Astrocyte of the hippocampus (primary cell): ENCODE data around the gene TFF3.

Source experiments
- DNase-seq: peaks from one replicate; pipeline ENCODE4 v3.0.0; 2011; ENCODE audit warnings: low read depth, low spot score

TFF3 gene

DNA sequence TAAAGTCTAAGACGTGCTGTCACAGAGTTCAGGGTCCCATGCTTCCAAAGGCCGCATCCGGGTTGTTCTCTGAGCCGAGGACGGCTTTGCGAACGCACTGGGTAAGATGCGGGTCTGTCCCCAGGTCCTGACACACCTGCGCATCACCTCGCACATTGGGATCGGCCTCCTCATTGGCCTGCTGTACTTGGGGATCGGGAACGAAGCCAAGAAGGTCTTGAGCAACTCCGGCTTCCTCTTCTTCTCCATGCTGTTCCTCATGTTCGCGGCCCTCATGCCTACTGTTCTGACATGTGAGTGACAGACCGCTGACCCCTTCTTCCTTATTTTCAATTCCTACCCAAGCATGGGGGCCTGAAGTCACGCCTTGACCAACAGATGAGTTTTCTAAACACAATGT, 25.3 kb downstream of the TFF3 start:
- DNase-seq = no peak

DNA sequence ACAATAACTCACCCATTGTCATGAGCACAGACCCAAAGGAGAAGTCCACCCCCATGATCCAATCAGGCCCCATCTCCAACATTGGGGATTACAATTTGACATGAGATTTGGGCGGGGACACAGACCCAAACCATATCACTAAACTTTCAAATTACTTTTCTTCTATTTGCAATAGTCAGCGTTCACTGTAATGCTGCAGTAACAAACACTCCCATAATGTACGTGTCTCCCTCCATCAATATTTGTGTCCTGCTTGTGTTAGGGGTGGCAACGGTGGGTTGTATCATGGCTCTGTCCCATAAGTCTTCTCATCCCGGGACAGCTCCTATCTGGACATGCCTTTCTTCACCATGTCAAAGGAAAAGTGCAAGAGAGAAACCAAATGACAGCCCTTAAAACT, 26.2 kb downstream of the TFF3 start:
- DNase-seq = no peak

DNA sequence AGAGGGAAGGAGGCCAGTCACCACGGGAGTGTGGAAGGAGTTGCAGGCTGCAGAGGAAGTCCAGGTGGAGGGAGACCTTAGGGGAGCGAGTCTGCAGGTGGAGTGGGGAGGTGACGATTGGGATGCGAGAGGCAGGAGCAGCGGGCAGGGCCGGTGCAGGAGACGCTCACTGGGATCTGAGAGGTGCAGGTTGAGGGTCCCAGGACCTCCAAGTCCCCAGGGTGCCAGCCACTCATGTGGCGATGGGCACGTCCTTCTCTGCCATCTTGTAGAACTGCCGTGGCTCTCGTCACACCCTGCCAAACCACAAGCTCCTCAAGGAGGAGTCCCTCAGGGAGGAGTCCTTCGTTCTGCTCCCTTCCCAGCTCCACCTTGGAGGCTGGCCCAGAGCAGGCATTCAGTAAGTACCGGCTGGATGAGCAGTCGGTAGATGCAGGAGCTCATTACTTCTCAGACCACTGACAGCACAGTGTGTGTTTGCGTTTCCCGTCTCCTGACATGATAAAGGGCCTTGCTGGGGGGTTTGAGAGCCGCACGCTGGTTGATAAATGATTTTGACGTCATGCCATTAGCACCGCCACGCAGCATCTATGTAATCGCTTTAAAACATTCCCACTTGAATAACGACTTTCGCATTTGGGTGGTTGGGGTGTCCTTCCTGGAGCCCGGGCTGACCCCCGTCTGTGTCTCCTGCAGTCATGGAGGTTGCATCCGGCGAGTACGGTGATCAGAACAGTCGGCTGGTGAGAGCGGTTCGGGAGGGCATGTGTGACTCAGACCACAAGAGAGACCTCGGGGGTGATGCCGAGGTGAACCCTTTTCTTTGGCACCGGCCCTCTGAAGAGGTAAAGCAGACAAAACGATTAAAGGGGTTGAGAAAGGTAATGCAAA, 27.8 kb downstream of the TFF3 start:
- DNase-seq = no peak

DNA sequence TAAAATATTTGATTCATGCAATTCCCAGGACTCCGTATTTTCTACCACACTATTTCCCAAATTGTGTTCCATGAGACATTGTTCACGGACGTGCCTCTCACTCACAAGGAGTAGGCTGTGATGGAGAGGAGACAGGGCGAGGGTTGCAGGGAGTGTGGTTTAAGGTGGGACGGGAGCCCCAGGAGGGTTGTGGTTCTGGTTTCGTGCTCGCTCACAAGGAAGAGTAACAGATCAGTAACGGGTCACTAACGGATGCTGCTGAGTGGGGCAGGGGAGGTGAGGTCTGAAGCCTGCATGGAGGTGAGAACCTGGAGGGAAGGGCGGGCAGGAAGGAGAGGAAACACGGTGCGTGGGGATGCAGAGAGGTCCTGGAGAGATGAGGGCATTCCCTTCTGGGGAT, 28.8 kb downstream of the TFF3 start:
- no peak for DNase-seq

DNA sequence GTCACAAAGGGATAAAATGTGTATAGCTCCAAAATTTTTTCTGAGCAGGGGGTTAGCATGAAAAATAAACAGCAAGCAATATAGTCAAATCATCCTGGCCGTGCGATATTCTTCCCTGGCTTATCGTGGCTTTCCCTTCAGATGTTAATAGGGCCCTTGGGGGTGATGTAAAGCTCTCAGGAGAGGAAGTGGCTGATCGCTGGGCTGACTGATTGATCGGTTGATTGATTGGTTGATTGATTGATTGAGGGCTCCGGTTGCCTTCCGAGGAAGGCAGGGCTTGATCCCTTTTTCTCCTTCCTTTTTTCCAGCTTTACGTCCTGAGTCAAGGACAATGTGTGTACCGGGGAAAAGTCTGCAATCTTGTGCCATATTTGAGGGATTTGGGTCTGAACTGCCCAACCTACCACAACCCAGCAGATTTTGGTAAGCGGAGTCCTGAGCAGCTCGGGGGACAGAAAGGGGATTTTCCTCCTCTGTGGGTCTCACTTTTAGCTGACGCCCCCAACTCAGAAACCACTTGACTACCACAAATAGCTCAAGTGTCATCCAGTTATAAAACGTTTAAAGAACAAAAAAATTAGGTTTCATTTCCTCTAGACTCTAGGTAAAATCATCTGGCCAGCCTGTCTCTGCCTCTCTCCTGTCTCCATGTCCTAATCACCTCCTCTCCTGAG, 29.5 kb downstream of the TFF3 start:
- no peak for DNase-seq

DNA sequence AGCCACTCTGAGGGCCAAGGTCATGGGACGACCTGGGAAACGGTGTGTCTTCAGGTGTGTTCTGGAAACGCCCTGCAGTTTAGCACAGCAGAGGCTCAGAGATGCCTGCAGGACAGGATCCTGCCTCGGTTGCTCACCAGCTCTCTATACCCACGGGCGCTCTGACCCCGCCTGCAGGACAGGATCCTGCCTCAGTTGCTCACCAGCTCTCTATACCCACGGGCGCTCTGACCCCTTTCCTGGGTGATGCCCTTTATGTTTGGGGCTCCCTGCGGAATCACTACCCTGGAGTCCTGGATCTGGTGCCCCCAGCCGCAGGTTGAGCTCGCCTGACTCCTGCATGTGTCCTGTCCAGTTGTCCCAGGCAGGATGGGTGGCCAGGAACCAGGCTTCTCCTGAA, 32.5 kb downstream of the TFF3 start:
- DNase-seq = no peak

DNA sequence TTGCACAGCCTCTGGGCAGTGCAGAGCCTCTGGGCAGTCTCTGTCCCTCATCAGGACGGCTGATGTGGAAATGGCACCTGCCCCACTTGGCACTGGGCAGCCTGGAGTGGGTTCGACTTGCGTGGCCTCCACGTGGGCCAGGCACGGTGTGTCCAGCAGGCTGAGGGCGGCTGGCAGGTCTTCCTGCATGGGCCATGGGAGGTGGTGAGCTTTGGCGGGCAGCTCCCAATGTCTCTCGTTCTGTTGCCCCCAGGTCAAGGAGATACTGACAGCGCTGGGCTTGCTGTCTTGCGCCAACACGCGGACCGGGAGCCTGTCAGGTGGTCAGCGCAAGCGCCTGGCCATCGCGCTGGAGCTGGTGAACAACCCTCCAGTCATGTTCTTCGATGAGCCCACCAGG, 33.2 kb downstream of the TFF3 start:
- DNase-seq = no peak

DNA sequence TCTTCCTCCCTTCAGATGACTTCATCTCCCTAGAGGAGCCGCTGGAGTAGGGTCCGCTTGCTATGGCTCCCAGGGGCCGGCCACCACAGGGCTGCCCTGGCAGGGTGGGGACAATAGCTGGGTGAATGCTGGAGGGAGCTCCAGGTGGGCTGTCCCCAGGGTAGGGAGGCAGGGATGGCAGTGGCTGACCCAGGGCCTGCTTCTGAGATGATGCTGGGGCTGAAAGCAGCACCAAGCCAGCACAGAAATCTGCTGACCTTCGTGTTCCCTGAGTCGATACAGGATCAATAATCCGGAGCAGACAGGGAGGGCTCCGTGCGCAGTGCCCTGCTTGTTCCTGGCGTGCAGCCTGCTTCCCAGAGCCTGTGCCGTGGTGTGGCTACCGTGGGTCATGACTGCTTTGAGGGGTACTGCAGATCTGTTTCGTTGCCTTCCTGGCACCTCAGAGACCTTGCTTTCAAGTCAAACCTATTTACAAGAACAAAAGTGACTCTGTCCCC, 34.0 kb downstream of the TFF3 start:
- no peak for DNase-seq

DNA sequence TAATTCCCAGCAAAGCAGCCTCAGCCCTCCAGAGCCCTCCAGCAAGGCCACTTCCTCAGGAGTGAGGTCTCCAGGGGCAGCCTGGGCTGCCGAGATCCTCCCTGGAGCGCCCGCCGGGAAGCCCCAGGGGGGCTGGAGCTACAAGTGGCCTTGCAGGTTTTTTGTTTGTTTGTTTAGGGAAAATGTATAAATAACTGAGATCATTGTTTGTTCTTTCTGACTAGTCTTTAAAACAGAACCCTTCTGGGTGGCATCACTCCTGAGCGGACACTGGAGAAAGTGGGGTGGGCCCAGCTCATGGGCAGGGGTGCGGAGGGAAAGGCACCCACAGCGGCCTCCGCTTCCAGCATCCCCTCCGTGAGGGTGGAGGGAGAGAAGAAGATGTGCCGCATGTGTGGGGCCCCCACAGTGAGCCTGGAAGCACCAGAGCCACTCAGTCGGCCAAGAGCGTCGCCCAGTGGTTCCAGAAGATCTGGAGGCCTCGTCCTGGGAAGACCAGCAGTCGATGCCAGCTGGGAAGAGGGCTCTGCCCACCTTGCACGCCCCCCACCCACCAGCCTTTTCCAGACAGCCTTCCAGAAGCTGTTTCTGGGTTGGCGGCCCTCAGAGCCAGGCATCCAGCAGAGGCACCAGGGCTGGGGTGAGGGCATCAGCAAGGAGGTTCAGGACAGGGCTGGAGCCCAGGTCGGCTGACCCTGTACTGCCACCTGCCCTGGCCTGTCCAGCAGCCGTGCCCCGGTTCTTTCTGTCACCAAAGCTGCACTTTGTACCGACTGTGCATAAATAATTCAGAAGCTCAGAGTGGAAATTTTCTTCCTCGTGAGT, 34.6 kb downstream of the TFF3 start:
- no peak for DNase-seq

DNA sequence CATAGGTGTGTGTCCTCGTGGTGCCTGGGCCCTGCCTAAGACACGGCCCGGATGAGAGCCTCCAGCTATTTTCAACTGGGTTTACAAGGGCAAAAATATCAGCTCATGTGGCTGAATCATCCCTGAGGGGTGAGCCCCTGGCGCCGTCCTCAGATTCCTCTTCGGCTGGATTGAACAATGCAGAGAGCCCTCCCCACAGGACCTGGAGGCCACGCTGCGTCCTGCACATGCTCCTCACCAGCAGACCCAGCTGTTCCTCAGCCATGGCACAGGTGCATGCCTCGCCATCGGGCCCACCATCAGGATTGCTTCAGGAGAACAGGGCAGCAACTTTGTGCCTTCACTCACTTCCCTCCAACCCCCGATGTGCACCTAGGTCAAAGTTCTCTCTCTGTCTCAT, 35.3 kb downstream of the TFF3 start:
- DNase-seq = no peak

DNA sequence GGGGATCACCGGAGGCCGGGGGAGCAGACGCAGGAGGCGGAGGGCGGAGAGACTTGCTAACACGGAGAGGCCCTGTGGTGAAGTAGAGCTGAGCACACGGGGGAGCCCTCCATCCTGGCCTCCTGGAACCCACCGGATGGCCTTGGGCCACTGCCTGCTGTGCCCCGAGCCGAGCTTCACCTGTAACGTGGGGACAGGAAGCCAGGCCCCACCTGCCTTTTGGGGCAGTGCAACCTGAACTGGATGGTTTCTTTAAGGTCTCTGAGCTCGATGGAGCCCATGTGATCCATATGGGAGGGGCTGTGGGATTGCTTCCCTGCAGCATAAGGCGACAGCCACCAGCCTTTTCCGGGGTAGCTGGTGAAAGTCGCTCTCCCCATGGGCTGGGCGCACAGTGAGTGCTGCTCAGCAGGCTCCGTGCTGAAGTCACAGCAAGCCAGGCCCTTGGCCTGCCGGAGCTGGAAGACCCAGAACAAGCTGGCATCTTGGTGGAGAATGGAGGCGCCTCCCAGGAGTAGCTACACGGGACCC, 35.8 kb downstream of the TFF3 start:
- no peak for DNase-seq

DNA sequence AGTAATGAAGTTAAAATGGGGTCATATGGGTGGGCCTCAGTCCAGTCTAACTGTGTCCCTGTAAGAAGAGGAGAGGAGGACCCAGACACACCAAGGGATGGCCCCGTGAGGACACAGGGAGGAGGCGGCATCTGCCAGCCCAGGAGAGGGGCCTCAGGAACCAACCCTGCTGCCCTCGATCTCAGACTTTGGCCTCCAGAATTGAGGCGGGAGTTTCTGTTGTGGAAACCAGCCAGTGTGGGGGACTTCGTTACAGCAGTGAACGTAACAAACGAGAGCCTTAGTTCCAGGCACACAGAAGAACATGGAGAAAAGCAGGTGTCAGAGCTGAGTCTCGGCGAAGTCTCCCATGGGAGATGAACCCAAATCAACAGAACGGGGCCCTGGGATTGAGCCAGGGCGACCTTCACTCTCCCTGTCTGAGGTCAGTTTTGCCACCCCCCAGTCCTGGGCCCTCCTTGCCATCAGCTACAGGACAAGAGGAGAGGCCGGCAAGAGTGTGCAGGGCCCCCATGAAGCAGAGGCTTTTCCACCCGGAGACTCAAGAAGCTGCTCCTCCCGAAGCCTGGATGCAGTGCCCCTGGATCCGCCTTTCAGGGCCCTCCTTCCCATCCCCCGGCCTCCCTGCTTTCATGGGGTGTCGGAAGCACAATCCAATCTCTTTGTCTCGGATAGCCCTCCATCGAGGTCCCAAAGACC, 36.6 kb downstream of the TFF3 start:
- DNase-seq = no peak

DNA sequence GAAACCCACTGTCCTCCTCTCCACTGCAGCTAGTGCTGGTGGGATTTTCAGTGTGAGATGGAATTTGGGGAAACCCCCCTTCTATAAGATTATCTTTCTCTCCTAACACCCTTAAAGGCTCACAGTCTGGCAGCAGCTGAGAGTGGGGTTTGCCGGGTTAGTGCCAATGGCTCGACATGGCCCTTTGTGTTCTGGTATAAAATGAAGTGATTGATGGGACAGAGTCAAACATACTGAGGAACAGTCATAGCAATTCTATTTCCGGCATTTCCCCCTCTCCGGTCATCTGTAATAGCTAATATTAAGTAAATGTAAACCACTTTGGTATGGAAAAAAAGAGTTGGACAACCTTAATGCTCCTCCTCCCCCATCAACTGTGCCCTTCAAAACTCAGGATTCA, 37.6 kb downstream of the TFF3 start:
- DNase-seq = no peak

DNA sequence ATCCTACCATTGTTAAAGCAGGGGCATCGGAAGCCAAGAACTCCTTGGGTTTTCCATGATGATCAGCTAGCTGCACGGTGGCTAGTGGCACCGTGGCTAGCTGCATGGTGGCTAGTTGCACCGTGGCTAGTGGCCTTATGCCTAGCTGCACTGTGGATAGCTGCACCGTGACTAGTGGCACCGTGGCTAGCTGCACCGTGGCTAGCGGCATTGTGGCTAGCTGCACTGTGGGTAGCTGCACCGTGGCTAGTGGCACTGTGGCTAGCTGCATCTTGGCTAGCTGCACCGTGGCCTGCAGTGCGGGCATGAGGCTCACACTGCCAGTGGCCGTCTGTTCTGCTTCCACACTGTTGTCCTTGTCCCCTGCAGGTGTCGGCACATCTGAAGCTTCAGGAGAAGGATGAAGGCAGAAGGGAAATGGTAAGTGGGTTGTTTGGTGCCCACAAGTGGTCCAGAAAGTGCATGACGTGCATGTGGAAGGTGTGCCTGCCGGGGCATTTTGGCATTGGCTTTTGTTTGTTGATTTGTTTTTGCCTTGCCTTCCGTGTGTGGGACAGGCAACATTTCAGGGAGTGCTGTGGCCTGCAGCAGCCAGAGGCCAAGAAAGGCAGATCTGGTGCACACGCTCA, 38.6 kb downstream of the TFF3 start:
- DNase-seq = no peak

DNA sequence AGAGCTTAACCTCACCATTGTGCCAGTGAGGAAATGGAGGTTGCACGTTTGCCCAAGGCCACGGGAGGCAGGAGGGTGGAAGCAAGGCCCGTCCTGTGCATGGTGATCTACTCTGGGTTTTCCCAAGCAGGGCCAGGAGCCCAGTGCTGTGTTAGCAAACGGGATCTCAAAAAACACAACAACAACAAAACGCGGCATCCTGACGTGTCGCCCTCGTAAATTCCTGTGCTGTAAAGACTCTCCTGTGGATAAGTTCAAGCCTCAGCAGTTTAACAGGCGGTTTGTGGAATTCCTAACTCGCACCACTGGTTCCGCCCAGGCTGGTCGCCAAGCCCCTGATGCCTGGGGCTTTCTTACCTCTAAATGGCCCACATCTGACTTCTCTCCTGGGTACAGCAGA, 39.1 kb downstream of the TFF3 start:
- DNase-seq = no peak

DNA sequence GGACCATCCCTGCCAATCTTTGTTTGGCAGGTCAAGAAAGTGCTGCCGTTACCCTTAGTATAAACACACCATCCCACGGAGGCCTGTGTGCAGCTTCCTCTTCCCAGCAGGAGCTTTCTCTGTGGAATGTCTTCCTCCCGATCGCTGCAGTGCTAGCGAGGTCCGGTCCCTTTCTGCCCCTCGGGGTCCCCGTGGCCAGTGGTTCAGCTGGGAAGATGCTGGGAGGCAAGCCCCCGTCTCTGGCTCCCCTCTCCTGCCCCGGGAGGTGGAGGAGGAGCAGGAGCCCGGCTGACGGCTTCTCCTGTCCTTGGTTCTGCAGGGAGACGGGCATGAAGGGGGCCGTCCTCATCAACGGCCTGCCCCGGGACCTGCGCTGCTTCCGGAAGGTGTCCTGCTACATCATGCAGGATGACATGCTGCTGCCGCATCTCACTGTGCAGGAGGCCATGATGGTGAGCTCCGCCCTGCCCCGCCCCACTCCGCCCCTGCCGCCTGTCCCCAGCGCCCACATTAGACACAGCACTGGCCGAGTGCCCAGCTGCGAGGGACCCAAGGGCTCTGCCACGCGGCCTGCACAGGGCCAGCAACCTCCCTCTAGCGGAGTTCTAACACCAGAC, 42.1 kb downstream of the TFF3 start:
- no peak for DNase-seq

DNA sequence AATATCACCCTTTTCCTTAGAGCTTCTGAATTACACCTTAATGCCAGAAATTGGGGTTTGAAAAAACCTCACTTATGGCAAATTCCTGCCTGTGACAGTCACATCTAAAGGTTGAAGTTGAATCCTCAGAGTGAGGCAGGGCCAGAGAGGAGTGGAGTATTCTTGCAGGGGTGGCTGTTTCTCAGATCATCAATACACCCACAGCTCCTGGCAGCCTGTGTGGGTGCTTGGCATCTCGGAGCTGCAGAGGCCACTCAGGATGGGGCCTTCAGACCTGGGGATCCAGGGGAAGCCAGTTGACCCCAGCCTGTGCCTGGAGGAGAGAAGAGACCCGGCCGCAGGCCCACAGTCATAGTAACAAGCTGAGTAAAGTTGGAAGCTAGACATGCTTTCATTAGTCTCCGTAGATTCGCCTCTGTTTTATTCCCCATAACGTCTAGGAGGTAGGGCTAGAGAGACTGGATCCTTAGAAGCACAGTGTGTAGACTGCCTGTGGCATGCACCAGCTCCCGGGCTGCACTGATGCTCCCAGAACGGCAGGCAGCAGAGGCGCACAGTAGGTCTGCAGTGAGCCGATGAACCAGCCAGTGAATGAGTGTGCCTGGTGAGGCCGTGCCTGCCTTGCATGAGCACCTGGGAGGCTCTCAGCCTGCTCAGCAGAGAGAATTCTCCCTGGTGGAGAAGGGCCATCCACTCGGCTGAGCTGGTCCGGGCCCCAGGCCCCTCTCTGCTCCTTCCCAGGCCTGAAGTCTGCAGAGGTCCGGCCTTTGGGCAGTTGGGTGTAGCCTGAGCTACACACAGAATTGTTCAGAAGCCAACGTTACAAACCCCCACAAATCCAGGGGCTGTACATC, 42.9 kb downstream of the TFF3 start:
- DNase-seq = no peak

DNA sequence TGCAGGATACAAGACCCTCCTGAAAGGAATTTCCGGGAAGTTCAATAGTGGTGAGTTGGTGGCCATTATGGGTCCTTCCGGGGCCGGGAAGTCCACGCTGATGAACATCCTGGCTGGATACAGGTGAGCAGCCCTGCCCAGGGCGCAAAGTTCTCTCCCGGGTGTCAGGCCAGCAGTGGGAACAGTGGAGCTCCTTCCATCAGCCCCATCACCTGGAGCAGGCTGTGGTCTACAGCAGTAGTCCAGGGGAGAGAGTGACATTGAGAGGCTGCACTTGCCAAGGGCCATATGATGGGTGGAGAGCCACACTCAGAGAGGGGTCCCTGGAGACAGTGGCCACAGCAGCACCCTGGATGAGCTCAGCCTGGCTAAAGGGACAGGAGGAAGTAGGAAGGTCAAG, 44.1 kb downstream of the TFF3 start:
- DNase-seq = no peak

DNA sequence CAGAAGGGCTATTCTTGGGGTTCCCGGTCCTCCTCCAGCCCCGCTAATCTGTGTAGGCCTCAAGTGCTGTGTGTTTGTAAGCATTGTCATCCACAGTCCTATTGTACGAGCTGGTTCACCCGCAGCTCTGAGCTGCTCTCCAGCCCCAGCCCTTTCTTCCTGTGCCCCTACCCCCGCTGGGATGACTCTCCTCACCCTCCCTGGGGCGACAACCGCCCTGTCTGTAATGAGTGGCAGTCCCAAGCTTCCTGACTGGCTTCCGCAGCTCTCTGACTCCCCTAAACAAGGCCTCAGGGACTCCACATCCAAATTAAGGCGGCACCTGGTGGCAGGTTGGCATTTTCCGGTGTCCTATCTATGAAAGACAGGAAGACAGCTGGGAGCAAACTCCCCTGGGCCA, 45.8 kb downstream of the TFF3 start:
- no peak for DNase-seq
